Stimulated activated CD8-positive, alpha-beta memory T cell treated with anti-CD3 and anti-CD28 coated beads, Interleukin-15, amount 100 ng/mL, for 24 hours (primary cell): ENCODE results near the gene TRABD2B.
A peak's percentile ranks its signal among the peaks of the same experiment; 100 is the strongest.

Experiments used
- DNase-seq: peaks from one replicate; pipeline ENCODE4 v3.0.0-alpha.2; 2020; ENCODE audit warnings: low read depth

TRABD2B gene

DNA sequence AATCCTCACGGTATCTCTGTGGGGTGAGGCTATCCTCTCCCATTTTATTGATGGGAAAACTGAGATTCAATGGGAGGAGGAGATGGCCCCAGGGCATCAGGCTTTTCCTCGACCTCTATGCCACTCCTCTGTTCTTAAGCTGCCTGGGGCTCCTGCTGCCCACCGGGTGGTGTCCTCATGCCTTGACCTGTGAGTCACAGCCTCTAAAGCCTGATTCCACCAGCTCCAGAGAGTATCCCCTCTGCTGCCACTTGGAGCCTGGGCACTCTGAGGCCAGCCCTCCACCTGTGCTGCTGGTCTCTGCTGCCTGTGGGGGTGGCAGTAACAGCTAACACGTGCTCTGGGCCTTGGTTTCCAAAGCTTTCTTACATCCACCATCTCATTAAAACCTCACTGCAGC is 241.2 kb downstream of the TRABD2B start:
- no peak for DNase-seq

DNA sequence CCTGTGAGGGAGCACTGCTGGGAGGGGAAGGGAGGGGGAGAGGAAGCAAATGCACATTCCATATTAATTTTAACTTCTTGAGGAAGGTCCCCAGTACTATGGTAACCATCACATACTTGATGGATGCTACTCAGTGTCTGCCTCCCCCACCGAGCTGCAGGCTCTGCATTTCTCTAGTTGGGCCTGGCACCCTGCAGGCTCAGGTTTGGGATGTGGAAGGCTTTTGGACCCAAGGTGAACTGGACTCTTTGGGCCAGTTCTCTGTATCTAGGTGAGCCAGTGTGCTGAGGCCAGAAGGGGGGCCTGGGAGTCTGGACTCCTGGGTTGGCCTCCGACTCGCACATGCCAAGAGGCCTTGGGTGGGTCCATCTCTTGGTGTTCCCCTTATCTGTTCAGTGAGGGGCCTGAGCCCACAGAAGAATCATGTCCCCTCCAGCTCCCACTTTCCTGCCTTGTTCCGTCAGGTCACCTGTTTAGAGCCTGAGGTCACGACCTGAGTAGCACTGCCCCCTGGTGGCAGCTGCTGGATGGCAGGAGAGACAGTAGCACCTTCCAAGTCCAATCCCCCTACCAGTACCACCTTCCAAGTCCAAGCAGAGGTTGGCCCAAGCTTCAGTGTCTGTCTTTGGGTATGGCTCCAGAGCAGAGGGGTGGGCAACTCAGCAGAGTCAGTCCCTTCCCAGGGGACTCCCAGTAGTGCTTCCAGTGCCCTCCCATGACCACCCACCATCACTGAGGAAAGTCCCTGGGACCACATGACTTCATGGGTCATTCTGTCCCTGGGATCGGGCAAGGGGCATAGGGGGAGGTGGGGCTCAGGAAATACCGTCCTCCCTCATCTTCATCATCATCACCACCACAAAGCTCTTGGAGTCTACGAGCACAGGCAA is 241.8 kb downstream of the TRABD2B start:
- DNase-seq, result peak; percentile 40

DNA sequence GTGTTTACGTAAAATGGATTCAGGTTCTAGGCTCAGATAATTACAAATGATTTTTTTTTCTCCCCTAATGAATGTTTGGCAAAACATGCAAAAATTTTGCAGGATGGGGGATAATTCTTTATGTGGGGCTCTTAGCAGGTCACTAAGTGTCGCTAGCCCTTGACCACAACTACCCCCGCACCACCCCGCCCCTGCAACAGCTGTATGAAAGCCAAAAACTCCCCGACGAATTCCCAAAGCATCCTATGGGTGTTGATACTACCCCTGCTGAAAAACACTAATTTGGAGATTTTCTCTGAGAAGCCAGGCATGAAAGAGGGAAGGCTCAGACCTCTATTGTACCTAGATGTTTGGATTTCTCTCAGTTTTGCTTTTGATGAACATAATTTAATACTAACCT is 243.0 kb downstream of the TRABD2B start:
- no peak for DNase-seq

DNA sequence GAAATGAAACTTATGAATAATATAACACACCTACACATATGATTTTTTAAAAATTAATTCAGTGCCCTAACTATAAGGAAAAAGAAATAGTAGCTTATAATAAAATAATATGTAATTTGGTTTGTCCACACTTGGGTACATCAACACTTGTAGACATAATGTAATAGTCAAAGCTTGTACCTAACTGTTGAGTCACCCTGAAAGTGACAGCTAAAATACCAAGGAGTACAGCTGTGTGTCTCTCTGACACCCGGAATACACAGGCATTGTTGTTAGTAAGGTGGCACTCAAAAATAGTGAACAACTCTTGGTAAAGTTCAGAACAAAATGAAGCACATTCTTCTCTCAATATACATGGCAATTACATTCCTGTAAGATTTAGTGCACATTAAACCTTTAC is 243.4 kb downstream of the TRABD2B start:
- DNase-seq, result no peak

DNA sequence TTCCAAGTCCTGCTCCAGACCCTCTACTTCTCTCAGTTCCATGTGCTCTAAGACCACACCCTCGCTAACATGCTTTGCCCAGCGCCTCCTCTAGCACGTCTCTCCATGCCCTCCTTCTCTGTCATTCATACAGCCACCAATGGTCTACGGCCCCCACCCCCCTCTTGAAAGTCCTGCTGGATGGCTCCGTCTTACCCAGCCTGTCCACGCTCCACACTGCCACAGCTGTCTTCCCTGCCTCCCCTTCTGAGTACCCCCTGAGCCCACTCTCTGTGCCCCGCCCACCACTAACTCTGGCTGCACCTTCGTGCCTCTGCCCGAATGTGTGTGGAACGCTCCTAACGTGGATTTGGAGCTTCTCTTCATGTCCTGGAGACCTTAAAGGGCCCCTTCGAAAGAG is 244.6 kb downstream of the TRABD2B start:
- DNase-seq, result no peak

DNA sequence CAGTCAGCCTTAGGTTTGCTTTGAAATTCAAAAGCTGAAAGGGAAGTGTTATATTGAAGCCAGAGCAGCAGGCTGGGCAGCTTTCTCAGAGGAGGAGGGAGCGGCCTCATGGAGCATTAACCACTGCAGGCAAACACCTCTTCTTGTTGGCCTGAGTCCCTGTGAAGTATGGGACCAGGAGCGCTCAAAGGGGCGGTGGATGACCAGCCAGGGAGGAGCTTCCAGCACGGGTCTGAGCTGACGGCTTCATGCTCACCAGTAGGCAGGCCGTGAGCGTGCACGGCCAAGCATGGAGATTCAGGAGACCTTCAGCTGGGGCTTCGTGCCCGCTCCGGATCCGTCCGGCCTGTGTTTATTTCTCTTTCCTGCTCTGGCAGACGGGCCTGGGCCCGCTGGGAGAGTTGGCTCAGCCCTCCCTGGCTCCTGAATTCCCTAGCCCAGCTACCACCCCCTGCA is 245.2 kb downstream of the TRABD2B start:
- no peak for DNase-seq

DNA sequence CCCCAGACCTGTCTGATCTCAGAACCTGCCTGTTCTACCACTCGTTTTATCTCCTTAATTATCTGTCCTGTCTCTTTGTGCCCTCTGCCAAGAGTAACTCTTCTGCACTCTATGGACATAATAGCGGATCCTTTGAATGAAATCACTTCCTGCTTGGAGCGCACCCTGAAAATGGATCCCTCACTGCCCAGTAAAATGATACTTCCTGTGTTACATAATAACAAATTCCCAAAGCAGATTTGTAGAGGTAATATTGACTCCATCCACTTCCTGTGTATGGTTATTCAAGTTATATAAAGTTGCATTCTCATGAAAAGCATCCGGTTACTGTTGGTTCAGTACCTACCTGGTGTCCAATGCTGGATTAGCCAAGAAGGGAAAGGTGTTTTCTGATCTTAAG is 246.0 kb downstream of the TRABD2B start:
- no peak for DNase-seq

DNA sequence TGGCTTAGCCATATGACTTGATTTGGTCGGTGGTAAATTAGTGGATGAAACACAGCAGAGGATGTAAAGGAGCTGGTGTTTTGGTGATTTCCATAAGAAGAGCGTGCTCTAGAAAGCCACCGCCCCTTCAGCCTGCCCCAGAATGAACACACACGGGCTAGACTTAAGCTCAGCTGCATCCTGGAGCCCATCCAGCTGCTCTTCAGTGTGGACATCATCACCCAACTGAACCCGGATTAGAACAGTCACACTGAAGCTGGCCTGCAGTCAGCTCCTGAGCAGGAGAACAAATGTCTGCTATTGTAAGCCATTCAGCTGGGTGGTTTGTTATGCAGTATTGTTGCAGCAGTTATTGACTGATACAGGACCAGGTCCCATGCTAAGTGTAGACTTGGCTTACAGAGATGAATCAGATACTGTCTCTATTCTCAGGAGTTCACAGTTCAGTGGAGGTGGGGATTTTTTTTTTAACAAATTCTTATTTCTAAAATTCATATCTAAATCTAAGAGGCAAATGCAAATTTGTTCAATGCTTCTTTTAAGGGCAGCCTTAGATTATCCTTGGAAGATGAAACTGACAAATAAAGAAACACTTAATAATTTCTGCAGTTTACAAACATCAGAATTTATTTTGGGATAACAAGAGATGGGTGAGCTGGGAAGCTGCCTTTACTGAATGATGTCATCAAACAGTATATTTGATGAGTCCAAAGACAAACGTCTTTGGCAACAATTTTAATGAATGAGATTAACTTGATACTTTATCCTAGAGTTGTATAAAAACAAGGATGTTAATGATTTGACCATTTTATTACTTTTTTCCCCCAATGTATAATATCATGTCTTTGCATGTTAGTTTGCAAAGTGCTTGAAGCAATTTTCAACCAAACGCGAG is 251.2 kb downstream of the TRABD2B start:
- no peak for DNase-seq

DNA sequence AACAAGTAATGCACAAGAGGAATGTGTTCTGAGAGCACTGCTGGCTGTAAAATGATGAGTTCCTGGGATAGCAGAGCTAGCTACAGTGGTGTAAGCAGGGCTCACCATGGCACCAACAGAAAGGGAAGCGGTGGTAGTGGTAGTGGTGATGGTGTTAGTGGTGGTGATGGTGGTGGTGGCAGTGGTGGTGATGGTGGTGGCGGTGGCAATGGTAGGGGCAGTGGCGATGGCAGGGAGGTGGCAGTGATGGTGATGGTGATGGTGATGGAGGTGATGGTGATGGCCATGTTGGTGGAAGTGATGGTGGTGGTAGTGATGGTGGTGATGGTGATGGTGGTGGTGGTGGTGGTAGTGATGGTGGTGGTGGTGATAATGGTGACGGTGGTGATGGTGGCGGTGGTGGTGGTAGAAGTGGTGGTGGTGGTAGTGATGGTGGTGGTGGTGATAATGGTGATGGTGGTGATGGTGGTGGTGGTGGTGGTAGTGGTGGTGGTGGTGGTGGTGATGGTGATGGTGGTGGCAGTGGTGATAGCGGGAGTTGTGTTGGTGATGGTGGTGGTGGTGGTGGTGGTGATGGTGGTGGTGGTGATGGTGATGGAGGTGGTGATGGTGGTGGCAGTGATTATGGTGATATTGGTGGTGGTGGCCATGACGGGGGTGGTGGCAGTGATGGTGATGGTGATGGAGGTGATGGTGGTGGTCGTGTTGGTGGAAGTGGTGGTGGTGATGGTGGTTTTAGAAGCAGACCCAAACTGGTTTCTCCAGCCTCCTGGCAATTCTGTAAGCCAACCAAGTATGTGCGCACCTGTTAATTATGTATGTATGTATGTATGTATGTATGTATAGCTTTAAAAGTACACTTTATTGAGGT is 254.1 kb downstream of the TRABD2B start:
- no peak for DNase-seq

DNA sequence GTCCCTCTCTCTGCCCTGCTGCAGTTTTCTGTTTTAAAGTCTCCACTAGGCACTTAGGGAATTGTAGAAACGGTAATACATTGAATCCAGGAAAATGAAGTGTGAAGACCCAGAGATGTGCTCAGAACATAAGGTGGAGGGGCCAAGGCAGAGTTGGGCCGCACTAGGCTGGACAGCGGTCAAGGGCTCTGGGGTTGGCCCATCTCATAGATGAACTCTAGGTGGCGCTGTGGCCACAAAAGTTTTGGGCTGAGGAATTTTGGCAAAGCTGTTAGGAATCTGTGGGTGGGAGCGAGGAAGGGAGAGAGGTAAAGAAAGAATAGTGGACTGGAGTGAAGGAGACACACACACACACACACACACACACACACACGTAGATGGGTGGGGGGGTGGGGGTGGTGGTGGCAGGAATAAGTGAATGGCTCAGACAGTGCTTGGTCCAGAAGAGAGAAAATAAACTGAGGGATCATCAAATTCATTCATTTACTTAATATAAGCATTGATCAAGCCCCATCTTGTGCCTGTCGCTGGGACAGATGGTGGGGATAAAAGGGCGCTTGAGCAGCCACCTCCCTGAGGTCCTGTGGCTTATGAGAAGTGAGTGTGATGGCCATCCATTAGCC is 258.5 kb downstream of the TRABD2B start:
- no peak for DNase-seq

DNA sequence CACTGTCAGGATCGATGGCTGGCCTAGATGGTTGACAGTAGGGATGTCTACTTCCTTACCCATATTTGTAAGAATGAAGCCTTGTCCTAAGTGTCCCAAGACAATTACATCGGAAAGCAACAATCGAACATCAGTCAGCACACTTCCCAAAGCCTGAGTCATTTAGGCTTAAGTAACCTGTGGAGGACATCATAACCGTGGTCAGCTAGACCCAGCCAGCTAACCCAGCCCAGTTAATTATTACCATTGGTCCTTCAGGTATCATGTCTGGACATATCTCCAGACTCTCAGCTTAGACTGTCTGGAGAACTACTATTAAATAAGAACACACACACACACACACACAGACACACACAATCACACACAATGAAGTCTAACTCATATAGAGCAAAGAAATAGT is 264.7 kb downstream of the TRABD2B start:
- DNase-seq, result no peak

DNA sequence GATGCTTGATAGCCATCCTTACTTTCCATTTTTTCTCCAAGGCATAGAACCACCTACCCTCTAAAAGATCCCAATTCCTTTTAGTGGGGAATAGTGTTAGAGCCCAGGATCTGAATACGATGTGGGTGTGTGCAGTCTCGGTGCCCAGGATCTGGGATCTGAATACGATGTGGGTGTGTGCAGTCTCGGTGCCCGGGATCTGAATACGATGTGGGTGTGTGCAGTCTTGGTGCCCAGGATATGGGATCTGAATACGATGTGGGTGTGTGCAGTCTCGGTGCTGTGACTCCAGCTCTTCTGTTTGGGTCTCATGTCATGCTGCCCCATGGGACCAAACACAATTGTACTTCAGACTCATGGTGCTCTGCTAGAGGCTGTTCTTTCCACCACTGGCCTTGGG is 265.5 kb downstream of the TRABD2B start:
- no peak for DNase-seq

DNA sequence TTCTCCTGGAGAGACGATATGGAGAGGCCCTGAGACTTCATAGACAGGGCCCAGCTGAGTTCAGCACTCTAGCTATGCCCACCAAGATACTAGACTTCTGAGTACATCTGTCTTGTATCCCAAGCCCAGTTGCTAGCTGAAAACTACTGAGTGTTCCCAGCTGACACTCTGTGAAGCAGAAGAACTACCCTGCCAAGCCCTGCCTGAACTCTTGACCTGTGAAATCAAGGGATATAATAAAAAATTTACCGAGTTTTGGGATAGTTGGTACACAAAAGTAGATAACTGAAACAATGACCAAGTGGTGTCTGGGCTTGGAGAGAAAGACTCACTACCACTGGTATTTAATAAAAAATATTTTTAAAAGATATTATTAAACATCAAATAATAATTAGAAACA is 267.5 kb downstream of the TRABD2B start:
- no peak for DNase-seq

DNA sequence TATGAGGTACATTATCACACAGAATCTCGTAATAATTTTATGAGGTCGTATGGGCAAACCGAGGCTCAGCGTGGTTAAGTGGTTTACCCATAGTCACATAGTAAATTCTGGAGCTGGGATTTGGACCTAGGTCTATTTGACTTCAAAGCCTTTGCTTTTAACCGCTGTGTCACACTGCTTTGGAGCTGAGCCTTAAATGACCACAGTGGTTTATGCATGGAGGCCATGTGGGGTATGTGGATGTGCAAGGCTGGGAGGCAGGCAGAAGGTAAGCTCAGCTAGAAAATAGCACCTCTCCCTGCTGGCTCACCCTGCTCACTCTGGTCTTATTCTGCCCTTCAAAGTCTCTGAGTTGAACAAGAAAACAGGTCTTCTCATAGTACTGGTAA is 269.5 kb downstream of the TRABD2B start:
- DNase-seq, result no peak

DNA sequence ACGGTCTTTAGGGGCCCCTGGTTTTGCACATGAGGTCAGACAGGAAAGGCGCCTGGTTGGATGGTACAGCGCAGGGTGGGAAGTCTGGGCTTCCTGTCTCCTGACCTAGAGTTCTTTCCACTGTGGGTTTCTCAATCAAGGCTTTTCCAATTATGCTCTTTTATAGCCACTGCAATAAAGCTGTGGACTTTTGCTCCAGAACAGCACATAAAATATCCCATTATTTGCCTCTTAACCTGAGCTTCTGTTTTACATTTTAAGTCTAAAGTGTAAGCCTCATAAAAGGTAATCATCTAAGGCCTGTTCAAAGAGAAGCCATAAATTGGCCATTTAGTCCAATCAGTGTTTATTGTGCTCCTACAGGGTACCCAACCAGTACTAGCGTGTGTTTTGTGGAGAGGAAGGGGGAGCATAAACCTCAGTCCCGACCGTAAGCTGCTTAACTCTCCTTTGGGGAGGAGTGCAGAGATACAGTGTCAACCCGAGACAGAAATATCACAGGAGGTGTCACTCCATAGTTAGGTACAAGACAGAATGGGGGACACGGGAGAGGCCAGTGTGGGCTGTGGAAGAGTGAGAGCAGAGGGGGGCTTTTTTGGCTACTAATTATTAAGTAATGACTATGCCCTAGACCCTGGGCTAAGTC is 270.0 kb downstream of the TRABD2B start:
- DNase-seq, result no peak

DNA sequence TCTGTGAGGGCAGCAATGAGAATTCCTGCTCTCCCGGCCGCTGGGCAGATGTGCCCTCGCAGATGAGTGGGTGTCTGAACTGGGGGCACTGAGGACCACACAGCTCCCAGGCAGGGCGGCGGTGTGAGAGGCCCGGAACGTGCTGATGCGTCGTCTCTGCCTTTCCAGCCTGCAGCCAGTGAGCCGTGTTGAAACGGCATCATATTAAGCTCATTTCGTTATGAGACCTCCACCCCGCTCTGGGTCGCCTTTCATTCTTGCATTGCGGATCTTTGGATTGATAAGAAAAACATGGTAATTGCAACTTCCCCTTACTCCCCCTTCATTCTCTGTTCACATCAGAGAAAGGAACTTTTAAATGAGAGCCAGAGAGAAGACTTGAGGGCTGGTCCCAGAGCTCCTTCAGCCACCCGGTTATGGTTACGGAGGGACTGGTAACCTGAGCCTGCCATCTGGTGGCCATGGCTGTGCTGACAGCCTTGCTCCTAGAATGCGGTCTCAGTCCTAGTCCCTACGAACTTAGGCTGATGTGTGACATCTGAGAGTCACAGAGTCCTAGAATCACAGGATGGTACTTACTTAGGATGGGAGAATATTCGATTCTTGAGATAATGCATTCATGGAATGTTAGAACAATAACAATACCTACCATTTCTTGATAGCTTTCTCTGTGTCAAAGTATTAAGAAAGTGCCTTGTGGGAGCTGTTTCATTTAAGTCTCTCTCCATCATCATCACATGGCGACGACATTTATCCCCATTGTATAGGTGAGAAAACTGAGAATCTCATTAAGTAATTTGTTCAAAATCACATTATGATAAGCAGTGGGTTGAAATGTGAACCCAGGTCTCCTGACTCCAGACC is 271.0 kb downstream of the TRABD2B start:
- DNase-seq, result peak; percentile 33

DNA sequence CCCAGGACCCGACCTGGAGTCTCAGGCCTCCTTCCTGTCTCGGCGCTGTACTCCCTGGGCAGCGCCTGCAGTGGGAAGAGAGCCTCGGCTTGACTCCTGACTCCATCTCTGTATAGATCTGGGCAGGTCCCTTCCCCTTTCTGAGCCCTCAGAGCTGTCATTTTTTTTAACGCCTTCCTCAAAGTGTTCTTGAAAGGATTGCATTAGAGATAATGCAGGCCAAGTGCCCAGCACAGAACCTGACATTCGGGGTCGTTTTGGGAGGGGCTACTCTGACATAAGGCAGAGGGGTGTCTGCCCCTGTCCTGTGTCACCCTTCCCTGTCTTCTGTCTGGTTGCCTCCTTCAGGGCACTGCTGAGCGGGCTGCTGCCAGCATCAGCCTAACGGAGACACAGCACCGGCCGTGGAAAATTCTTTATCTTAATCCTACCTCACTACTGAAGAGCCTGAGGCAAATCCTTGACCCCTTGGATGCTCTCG is 271.6 kb downstream of the TRABD2B start:
- DNase-seq, result no peak

DNA sequence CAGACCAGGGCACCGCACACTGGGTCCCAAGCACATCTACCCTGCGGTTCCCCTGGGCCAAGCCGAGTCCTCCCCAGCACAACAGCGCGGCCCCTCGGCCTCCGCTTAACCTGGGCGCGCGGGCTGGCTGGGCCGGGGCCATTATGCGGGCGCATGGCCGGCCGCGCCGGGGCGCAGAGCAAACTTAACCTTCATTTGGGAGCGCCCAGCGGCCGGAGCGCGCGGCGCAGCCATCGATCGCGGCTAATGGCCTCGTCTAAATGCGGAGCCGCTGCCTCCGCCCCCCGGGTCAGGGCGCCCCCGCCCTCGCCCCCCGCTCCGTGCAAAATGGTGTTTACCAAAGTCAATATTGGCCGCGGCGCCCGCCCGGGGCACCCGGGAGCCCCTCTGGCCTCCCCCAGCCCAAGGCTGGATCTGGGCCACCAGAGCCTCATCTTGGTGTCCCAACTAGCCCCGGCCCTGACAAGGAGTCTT is 272.1 kb downstream of the TRABD2B start:
- DNase-seq, result no peak

DNA sequence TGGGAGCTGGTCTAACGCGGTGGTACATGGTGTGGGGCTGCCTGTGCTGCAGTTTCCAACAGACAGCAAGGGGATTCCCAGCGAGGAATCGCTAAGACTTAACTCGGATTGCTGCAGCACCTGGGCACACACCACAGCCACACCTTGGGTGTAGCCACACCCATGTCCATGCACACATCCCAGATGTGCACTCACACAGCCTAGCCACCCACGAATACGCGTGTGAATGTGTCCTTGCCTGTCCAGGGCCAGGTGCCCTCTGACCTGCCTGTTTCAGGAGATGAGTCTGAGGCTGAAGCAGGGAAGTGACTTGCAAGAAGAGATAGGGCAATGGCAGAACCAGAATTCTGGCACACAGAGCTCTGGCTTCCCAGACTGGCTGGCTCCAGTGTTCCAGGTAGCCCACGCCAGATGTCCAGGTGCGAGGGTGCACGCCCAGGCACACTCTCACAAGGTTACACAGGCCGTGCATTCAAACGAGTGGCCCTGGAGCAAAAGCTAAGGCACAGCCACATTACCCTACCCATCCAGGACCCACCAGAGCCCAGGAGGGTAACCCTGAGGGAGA is 272.7 kb downstream of the TRABD2B start:
- DNase-seq, result no peak
